ENCODE results near the gene MYOG.
A peak's percentile ranks its signal among the peaks of the same experiment; 100 is the strongest.

DNA sequence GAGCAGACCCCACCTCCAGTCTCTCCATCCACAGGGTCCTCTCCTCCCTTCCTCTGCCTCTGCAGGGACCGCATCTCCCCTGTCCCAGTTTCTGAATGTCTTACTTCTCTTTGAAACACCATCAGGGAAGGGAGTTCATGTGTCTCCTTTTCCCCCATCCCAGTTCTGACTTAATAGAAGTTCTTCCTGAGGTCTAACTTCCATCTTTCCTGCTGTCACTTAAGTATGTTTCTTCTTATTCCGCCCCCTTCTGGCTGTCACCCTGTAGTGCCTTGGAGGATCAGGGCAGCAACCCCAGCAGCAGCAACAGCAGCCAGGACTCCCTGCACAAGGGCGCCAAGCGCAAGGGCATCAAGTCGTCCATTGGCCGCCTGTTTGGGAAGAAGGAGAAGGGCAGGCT, 29.3 kb downstream of the MYOG start:
- TF ChIP-seq, protein P1, sequence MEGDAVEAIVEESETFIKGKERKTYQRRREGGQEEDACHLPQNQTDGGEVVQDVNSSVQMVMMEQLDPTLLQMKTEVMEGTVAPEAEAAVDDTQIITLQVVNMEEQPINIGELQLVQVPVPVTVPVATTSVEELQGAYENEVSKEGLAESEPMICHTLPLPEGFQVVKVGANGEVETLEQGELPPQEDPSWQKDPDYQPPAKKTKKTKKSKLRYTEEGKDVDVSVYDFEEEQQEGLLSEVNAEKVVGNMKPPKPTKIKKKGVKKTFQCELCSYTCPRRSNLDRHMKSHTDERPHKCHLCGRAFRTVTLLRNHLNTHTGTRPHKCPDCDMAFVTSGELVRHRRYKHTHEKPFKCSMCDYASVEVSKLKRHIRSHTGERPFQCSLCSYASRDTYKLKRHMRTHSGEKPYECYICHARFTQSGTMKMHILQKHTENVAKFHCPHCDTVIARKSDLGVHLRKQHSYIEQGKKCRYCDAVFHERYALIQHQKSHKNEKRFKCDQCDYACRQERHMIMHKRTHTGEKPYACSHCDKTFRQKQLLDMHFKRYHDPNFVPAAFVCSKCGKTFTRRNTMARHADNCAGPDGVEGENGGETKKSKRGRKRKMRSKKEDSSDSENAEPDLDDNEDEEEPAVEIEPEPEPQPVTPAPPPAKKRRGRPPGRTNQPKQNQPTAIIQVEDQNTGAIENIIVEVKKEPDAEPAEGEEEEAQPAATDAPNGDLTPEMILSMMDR (optimal IDR thresholded peaks at IDR 0.05 in 1 of 3, IDR thresholded peaks at IDR 0.05 in 1 of 3, conservative IDR thresholded peaks at IDR 0.05 in 1 of 3; ENCODE audit: extremely low read depth in 1 of 3, insufficient read depth in 2 of 3, low read length in 3 of 3): peak in 2 of 3 experiments; percentile 25 to 26
- TF ChIP-seq EZH2 (IDR thresholded peaks at IDR 0.05; ENCODE audit: low read length): no peak
